RWPE2 (cell line): ENCODE results near the gene OLIG1.

ENCODE experiments used
- ATAC-seq: fragments of 200-7000 bp; cut with Tn5 transposase; 3 replicates; pipeline ENCODE4 v1.9.1; 2021; ENCODE audit warnings: low read depth
- DNase-seq: peaks from one replicate; pipeline ENCODE4 v3.0.0-alpha.2; 2020; ENCODE audit warnings: low spot score
- H3K27ac ChIP-seq: fragments of 450-650 bp; 2 replicates; pipeline ENCODE4 v1.5.1; 2017; ENCODE audit warnings: mild to moderate bottlenecking; ENCODE audit not compliant: poor library complexity, severe bottlenecking
- H3K27me3 ChIP-seq: fragments of 250-450 bp; sonication (Bioruptor Pico); 2 replicates; pipeline ENCODE4 v1.5.1; 2021; ENCODE audit warnings: mild to moderate bottlenecking, moderate library complexity; ENCODE audit not compliant: insufficient read depth, poor library complexity, severe bottlenecking
- H3K36me3 ChIP-seq: fragments of 250-450 bp; sonication (Bioruptor Pico); 2 replicates; pipeline ENCODE4 v1.5.1; 2020; ENCODE audit warnings: low read depth, mild to moderate bottlenecking, moderate library complexity
- H3K4me1 ChIP-seq: fragments of 250-450 bp; sonication (Bioruptor Pico); 2 replicates; pipeline ENCODE4 v1.5.1; 2021; ENCODE audit warnings: mild to moderate bottlenecking, moderate library complexity; ENCODE audit not compliant: insufficient read depth, poor library complexity, severe bottlenecking
- H3K4me3 ChIP-seq: fragments of 250-450 bp; sonication (Bioruptor Pico); 2 replicates; pipeline ENCODE4 v1.5.1; 2021; ENCODE audit warnings: mild to moderate bottlenecking, moderate library complexity; ENCODE audit not compliant: severe bottlenecking
- H3K9me3 ChIP-seq: fragments of 250-450 bp; sonication (Bioruptor Pico); 2 replicates; pipeline ENCODE4 v1.5.1; 2021; ENCODE audit warnings: mild to moderate bottlenecking, moderate library complexity; ENCODE audit not compliant: severe bottlenecking
- CTCF ChIP-seq: fragments of 450-650 bp; IDR thresholded peaks from one replicate; pipeline ENCODE4 v1.5.1; 2017; ENCODE audit warnings: mild to moderate bottlenecking, moderate library complexity; ENCODE audit not compliant: poor library complexity, severe bottlenecking

OLIG1 gene

GRCh38 chr21:33070744-33070997, 730 bp downstream of the OLIG1 start:
- no peak for ATAC-seq
- TF ChIP-seq CTCF: no peak
- H3K9me3 ChIP-seq: no peaks in the 10 kb centered on the region
- peak overlapping the region; percentile 24 for H3K4me3 ChIP-seq
- no peaks in the 10 kb centered on the region for H3K4me1 ChIP-seq
- no peak for DNase-seq
- peaks cover 93% of the 10 kb centered on the region for H3K27me3 ChIP-seq
- no peaks in the 10 kb centered on the region for H3K36me3 ChIP-seq
- no peak overlapping the region for H3K27ac ChIP-seq

GRCh38 chr21:33070998-33071769, 1.2 kb downstream of the OLIG1 start:
- Histone ChIP-seq H3K4me1 (no peaks in the 10 kb centered on the region), H3K9me3 (no peaks in the 10 kb centered on the region), H3K4me3 (peak overlapping the region; percentile 24), H3K36me3 (no peaks in the 10 kb centered on the region), H3K27ac (no peak overlapping the region), H3K27me3 (peaks cover 94% of the 10 kb centered on the region)
- no peak for TF ChIP-seq CTCF
- ATAC-seq (peak; percentile 14; the same call in 2 of the 3 replicates), DNase-seq (no peak)

GRCh38 chr21:33071770-33072306, 1.9 kb downstream of the OLIG1 start:
- no peak for TF ChIP-seq CTCF
- Histone ChIP-seq H3K4me1 (no peaks in the 10 kb centered on the region), H3K4me3 (peak overlapping the region; percentile 24), H3K36me3 (no peaks in the 10 kb centered on the region), H3K27ac (no peak overlapping the region), H3K27me3 (peaks cover 94% of the 10 kb centered on the region), H3K9me3 (no peaks in the 10 kb centered on the region)
- ATAC-seq (no peak), DNase-seq (no peak)

GRCh38 chr21:33073636-33074035, 3.7 kb downstream of the OLIG1 start:
- Histone ChIP-seq H3K27ac (no peak overlapping the region), H3K27me3 (peaks cover 77% of the 10 kb centered on the region), H3K9me3 (no peaks in the 10 kb centered on the region), H3K36me3 (no peaks in the 10 kb centered on the region), H3K4me3 (no peak overlapping the region), H3K4me1 (no peaks in the 10 kb centered on the region)
- ATAC-seq: no peak
- no peak for TF ChIP-seq CTCF
- no peak for DNase-seq

- TF ChIP-seq CTCF: no peak
- Histone ChIP-seq H3K27ac (no peak overlapping the region), H3K4me1 (no peaks in the 10 kb centered on the region), H3K4me3 (no peak overlapping the region), H3K27me3 (peaks cover 62% of the 10 kb centered on the region), H3K9me3 (no peaks in the 10 kb centered on the region), H3K36me3 (no peaks in the 10 kb centered on the region)
- DNase-seq (no peak), ATAC-seq (no peak)
Observed at GRCh38 chr21:33075128-33075527, 5.2 kb downstream of the OLIG1 start.
